Astrocyte of the spinal cord (primary cell): ENCODE measurements around the gene PDHA2.

Experiments used
- DNase-seq: peaks from one replicate; pipeline ENCODE4 v3.0.0; 2011; ENCODE audit warnings: low read depth, low spot score
- H3K4me3 ChIP-seq: 2 replicates; pipeline ENCODE4 v1.5.1; 2011; ENCODE audit warnings: low read depth, mild to moderate bottlenecking, low read length, moderate library complexity
- CTCF ChIP-seq: IDR thresholded peaks from 2 replicates; pipeline ENCODE4 v1.5.1; 2012; ENCODE audit warnings: low read depth, mild to moderate bottlenecking, low read length, inconsistent platforms
- in situ Hi-C: cut with HindIII; loops from 2 replicates; pipeline ENCODE4 v1.10.0; 2017; ENCODE audit warnings: low sequenced_read_pairs

Gene PDHA2

GRCh38 chr4:95833711-95834194, 6.1 kb upstream of the PDHA2 start:
- no peak for DNase-seq
- no peak for TF ChIP-seq CTCF
- no peak overlapping the region for H3K4me3 ChIP-seq
- in situ Hi-C loops: no loop called here

- in situ Hi-C loops: no loop called here
- DNase-seq: no peak
- no peak overlapping the region for H3K4me3 ChIP-seq
- TF ChIP-seq CTCF: no peak
Observed at GRCh38 chr4:95835672-95836071, 4.2 kb upstream of the PDHA2 start.

- no peak for DNase-seq
- in situ Hi-C loops: no loop called here
- no peak overlapping the region for H3K4me3 ChIP-seq
- no peak for TF ChIP-seq CTCF
Observed at GRCh38 chr4:95838192-95838591, 1.7 kb upstream of the PDHA2 start.

GRCh38 chr4:95847908-95848460, 8.1 kb downstream of the PDHA2 start:
- DNase-seq: no peak
- H3K4me3 ChIP-seq: no peak overlapping the region
- no peak for TF ChIP-seq CTCF
- in situ Hi-C loops: no loop called here

GRCh38 chr4:95850161-95850560, 10.3 kb downstream of the PDHA2 start:
- H3K4me3 ChIP-seq: no peak overlapping the region
- DNase-seq: no peak
- no peak for TF ChIP-seq CTCF
- in situ Hi-C loops: no loop called here

- in situ Hi-C loops: no loop called here
- TF ChIP-seq CTCF: no peak
- peak; percentile 16 for DNase-seq
- no peak overlapping the region for H3K4me3 ChIP-seq
Observed at GRCh38 chr4:95857761-95858160, 17.9 kb downstream of the PDHA2 start.
